Smooth muscle cell (in vitro differentiated cells): ENCODE results near the gene CUEDC1. TPM values are rescaled to one million over a fixed set of nuclear protein-coding genes. Genes with fewer than 3 reads are reported as not detected.

Experiments
- DNase-seq: peaks from one replicate; lab custom pipeline; 2025; ENCODE audit not compliant: unreplicated experiment; lab: John Stamatoyannopoulos, UW
- H2AFZ ChIP-seq: fragments of 200-600 bp; sonication (generic); 2 replicates; pipeline ENCODE4 v1.6.0; 2016; ENCODE audit warnings: antibody characterized with exemption, low read depth, mild to moderate bottlenecking
- H3F3A ChIP-seq: fragments of 200-600 bp; sonication (generic); 2 replicates; pipeline ENCODE4 v1.6.0; 2017; ENCODE audit warnings: antibody characterized with exemption, low read depth
- H3K27ac ChIP-seq: fragments of 200-600 bp; sonication (generic); 2 replicates; pipeline ENCODE4 v1.5.1; 2016; ENCODE audit warnings: low read depth, mild to moderate bottlenecking
- H3K27me3 ChIP-seq: fragments of 200-600 bp; sonication (generic); 2 replicates; pipeline ENCODE4 v1.6.1; 2016; ENCODE audit warnings: low read depth, mild to moderate bottlenecking
- H3K36me3 ChIP-seq: fragments of 200-600 bp; sonication (generic); 2 replicates; pipeline ENCODE4 v1.5.1; 2016; ENCODE audit warnings: low read depth
- H3K4me1 ChIP-seq: fragments of 200-600 bp; sonication (generic); 2 replicates; pipeline ENCODE4 v1.5.1; 2016; ENCODE audit warnings: low read depth
- H3K4me2 ChIP-seq: fragments of 200-600 bp; sonication (generic); 2 replicates; pipeline ENCODE4 v1.6.0; 2016; ENCODE audit warnings: mild to moderate bottlenecking
- H3K4me3 ChIP-seq: fragments of 200-600 bp; sonication (generic); 2 replicates; pipeline ENCODE4 v1.5.1; 2016; ENCODE audit warnings: mild to moderate bottlenecking
- H3K79me2 ChIP-seq: fragments of 200-600 bp; sonication (generic); 2 replicates; pipeline ENCODE4 v1.6.0; 2016; ENCODE audit warnings: low read depth, mild to moderate bottlenecking
- H3K9ac ChIP-seq: fragments of 200-600 bp; sonication (generic); 2 replicates; pipeline ENCODE4 v1.6.0; 2016; ENCODE audit warnings: low read depth
- H3K9me3 ChIP-seq: fragments of 200-600 bp; sonication (generic); replicated peaks from 2 replicates; pipeline ENCODE4 v1.5.1; 2016; ENCODE audit warnings: low read depth
- H4K20me1 ChIP-seq: fragments of 200-600 bp; sonication (generic); 2 replicates; pipeline ENCODE4 v1.6.0; 2016; ENCODE audit warnings: low read depth
- CTCF ChIP-seq: fragments of 200-600 bp; sonication (generic); IDR thresholded peaks from 2 replicates; pipeline ENCODE4 v1.5.1; 2017; ENCODE audit warnings: borderline replicate concordance, mild to moderate bottlenecking, antibody characterized with exemption; ENCODE audit not compliant: insufficient read depth, poor library complexity, severe bottlenecking
- WGBS: methylation state at CpG from one replicate; pipeline ENCODE4 v1.1.7; 2016; ENCODE audit warnings: low lambda C conversion rate; 5-methylcytosine and 5-hydroxymethylcytosine counted together
- polyA plus RNA-seq: library from polyadenylated mRNA; unstranded; fragments of >200 nt; fragmentation: Nextera tagmentation; extraction: Ambion mirVana; gene quantifications from 2 replicates; pipeline ENCODE4 v1.2.1, GENCODE V29; 2016
- total RNA-seq: library from RNA; depleted of rRNA; stranded (reverse); fragments of >200 nt; gene quantifications from 2 replicates; pipeline ENCODE4 v1.2.3, GENCODE V29; 2014

CUEDC1 gene
- total and polyA plus RNA-seq, 2 experiments from 2014 or later, result 11.1 to 11.7 TPM

- DNase-seq, result no peak
- H2AFZ ChIP-seq, result no peak overlapping the region
- H3K79me2 ChIP-seq, result peaks cover 6% of the 10 kb centered on the region
- H3K9ac ChIP-seq, result no peak overlapping the region
- H3K27me3 ChIP-seq, result no peaks in the 10 kb centered on the region
- TF ChIP-seq CTCF, result no peak
- H3K27ac ChIP-seq, result no peak overlapping the region
- no peaks in the 10 kb centered on the region for H3K36me3 ChIP-seq
- 91% methylated on average over 13 of the region's 13 CpGs for WGBS
- H3K9me3 ChIP-seq, result no peaks in the 10 kb centered on the region
- H3K4me2 ChIP-seq, result no peak overlapping the region
- peaks cover 54% of the 10 kb centered on the region for H3K4me1 ChIP-seq
- H4K20me1 ChIP-seq, result peaks cover 33% of the 10 kb centered on the region
- no peaks in the 10 kb centered on the region for H3F3A ChIP-seq
- H3K4me3 ChIP-seq, result no peak overlapping the region
Measured at GRCh38 chr17:57911834-57912673, 43.2 kb downstream of the CUEDC1 start.

GRCh38 chr17:57910462-57911420, 44.5 kb downstream of the CUEDC1 start:
- WGBS, result 93% methylated on average over 11 of the region's 11 CpGs
- DNase-seq, result no peak
- Histone ChIP-seq H3K79me2 (peaks cover 3% of the 10 kb centered on the region), H3K27me3 (no peaks in the 10 kb centered on the region), H3K9ac (no peak overlapping the region), H3K9me3 (no peaks in the 10 kb centered on the region), H4K20me1 (peaks cover 22% of the 10 kb centered on the region), H3K27ac (no peak overlapping the region), H3F3A (peaks cover 5% of the 10 kb centered on the region), H3K4me3 (no peak overlapping the region), H3K4me2 (no peak overlapping the region), H2AFZ (no peak overlapping the region), H3K4me1 (peaks cover 44% of the 10 kb centered on the region), H3K36me3 (no peaks in the 10 kb centered on the region)
- TF ChIP-seq CTCF, result no peak

GRCh38 chr17:57909551-57909950, 45.7 kb downstream of the CUEDC1 start:
- H3K9ac ChIP-seq, result no peak overlapping the region
- H3K27ac ChIP-seq, result no peak overlapping the region
- WGBS, result 84% methylated on average over 5 of the region's 5 CpGs
- no peak for TF ChIP-seq CTCF
- peaks cover 5% of the 10 kb centered on the region for H3F3A ChIP-seq
- no peaks in the 10 kb centered on the region for H3K9me3 ChIP-seq
- peaks cover 3% of the 10 kb centered on the region for H3K79me2 ChIP-seq
- H3K4me1 ChIP-seq, result peaks cover 42% of the 10 kb centered on the region
- no peaks in the 10 kb centered on the region for H3K27me3 ChIP-seq
- peaks cover 12% of the 10 kb centered on the region for H4K20me1 ChIP-seq
- no peak overlapping the region for H2AFZ ChIP-seq
- no peak for DNase-seq
- H3K36me3 ChIP-seq, result no peaks in the 10 kb centered on the region
- no peak overlapping the region for H3K4me2 ChIP-seq
- H3K4me3 ChIP-seq, result no peak overlapping the region
